Nephron progenitor cell (in vitro differentiated cells): ENCODE data around the gene TSPOAP1.

Experiments used
- DNase-seq: peaks from one replicate; pipeline ENCODE4 v3.0.0; 2021
- H3K27ac Mint-ChIP-seq: 2 replicates; pipeline ENCODE4 v1.8.0; 2021; ENCODE audit warnings: mild to moderate bottlenecking, moderate library complexity, mixed read lengths
- H3K27me3 Mint-ChIP-seq: 2 replicates; pipeline ENCODE4 v1.8.0; 2021; ENCODE audit warnings: mild to moderate bottlenecking, low read depth, mixed read lengths; ENCODE audit not compliant: poor library complexity
- H3K36me3 Mint-ChIP-seq: 2 replicates; pipeline ENCODE4 v1.8.0; 2021; ENCODE audit warnings: low read depth, mixed read lengths
- H3K4me1 Mint-ChIP-seq: 2 replicates; pipeline ENCODE4 v1.8.0; 2021; ENCODE audit warnings: mixed read lengths
- H3K4me3 Mint-ChIP-seq: 2 replicates; pipeline ENCODE4 v1.8.0; 2021; ENCODE audit warnings: mild to moderate bottlenecking, moderate library complexity, mixed read lengths
- H3K9me3 Mint-ChIP-seq: 2 replicates; pipeline ENCODE4 v1.8.0; 2021; ENCODE audit warnings: mild to moderate bottlenecking, moderate library complexity, mixed read lengths
- TF ChIP-seq, protein P1 (sequence below): fragments of 200-600 bp; sonication (generic); IDR thresholded peaks from 2 replicates; pipeline ENCODE4 v1.5.0; 2021; ENCODE audit warnings: antibody characterized with exemption

TSPOAP1 gene

DNA sequence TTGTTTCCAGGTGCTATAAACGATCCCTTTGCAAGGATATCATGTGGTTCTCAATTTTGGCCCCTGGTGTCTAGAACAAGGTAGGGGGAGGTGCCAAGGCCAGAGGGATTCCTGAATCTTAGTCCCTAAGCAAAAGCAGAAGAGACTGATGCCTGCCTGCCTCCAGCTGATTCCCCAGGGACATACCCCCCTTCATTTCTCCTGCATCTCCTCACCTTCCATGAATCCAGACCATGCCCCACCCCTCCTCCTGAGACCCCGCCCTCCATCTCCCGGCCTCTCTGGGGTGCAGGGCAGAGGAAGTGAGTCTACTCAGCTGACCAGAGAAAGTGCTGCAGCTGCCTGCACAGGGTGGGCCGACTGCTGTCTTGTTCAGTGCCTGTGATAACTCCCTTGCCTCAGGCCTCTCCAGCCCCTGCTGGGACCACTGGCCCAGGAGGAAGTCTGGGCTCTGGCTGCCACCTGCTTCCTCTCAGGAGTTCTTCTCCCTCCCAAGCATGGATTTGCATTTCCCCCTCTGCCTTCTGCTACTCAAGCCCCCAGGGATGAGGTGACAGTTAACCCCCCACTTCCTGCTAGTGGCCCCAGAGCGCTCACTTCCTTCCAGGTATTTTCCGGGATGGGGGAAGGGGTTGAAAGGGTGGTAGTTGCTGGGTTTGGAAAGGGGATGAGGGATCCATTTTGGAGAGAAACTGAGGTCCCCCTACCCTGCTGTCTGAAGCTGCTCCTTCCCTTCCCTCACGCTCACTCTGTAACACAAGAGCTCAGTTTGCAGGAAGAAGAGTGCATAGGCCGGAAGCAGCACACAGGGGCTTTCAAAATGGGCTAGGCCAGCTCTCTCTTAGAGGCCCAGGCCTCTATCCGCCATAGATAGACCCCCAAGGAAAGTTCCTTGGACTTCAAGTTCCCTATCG lies 10.5 kb upstream of the TSPOAP1 start:
- Mint-ChIP-seq H3K27ac (peak overlapping the region; percentile 96), H3K27me3 (peaks cover 3% of the 10 kb centered on the region), H3K4me1 (peaks cover 44% of the 10 kb centered on the region), H3K4me3 (peak overlapping the region; percentile 40), H3K9me3 (no peaks in the 10 kb centered on the region), H3K36me3 (peaks cover 5% of the 10 kb centered on the region)
- peak; percentile 56 for DNase-seq
- TF ChIP-seq, protein P1, sequence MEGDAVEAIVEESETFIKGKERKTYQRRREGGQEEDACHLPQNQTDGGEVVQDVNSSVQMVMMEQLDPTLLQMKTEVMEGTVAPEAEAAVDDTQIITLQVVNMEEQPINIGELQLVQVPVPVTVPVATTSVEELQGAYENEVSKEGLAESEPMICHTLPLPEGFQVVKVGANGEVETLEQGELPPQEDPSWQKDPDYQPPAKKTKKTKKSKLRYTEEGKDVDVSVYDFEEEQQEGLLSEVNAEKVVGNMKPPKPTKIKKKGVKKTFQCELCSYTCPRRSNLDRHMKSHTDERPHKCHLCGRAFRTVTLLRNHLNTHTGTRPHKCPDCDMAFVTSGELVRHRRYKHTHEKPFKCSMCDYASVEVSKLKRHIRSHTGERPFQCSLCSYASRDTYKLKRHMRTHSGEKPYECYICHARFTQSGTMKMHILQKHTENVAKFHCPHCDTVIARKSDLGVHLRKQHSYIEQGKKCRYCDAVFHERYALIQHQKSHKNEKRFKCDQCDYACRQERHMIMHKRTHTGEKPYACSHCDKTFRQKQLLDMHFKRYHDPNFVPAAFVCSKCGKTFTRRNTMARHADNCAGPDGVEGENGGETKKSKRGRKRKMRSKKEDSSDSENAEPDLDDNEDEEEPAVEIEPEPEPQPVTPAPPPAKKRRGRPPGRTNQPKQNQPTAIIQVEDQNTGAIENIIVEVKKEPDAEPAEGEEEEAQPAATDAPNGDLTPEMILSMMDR: no peak

DNA sequence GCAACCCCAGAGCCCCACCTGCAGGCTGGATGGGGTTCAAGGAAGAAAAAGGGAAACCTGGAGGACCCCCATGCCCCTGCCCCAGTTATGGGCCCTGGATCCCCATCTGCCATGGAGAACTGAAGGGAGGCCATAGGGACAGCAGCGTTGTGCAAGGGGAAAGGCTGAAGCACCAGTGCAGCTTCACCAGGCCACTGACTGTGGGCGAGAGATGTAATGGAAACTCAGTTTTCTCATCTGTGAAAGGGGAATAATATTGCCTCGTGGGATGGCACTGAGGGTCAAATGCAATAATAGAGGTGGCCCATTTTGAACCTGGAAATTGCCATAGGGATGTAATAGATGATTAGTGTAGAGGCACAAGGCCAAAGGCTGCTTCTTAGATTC lies 9.9 kb upstream of the TSPOAP1 start:
- DNase-seq: no peak
- TF ChIP-seq, protein P1: no peak
- Mint-ChIP-seq H3K27ac (peak overlapping the region; percentile 96), H3K4me3 (no peak overlapping the region), H3K27me3 (peaks cover 3% of the 10 kb centered on the region), H3K9me3 (no peaks in the 10 kb centered on the region), H3K36me3 (peaks cover 2% of the 10 kb centered on the region), H3K4me1 (peaks cover 44% of the 10 kb centered on the region)

DNA sequence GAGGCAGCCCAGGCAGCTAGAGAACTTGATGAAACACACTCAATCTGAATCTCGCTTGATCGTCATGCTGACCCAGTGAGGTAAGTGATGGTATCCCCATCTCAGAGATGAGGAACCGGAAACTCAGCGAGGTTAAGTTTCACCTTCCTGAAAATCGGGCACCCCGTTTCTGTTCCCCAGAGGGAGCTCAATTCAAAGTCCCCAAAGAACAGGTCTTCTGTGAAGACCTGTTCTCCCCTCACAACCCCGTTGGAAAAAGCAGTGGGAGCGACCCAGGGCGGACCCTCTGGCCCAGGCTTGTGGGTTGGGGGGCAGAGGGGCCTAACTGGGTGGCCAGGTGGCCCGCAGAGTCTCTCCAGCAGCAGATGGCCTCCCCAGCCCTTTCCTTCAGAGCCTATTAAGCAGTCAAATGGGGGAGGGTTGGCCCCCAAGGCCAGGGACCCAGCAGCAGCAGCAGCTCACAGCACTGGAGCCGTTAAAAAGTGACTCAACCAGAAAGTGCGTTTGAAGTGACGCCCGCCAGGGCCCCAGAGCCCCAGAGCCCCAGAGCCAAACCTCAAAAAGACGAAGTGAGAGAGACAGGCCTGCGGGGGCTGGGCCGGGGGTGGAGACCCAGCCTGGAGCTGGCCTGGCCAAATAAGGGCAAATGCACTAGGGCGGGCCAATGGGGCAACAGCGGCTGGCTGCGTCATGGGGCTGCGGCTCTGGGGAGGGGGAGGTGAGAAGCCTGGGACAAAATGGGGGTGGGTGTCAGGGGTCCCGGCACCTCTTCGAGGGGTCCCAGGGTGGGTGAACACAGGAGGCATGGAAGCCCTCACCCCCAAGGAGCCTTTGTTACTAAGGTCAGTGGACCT lies 9.2 kb upstream of the TSPOAP1 start:
- DNase-seq: peak; percentile 68
- Mint-ChIP-seq H3K36me3 (no peaks in the 10 kb centered on the region), H3K27ac (peak overlapping the region; percentile 96), H3K9me3 (no peaks in the 10 kb centered on the region), H3K27me3 (peaks cover 2% of the 10 kb centered on the region), H3K4me1 (peaks cover 47% of the 10 kb centered on the region), H3K4me3 (peak overlapping the region; percentile 20)
- TF ChIP-seq, protein P1: no peak

DNA sequence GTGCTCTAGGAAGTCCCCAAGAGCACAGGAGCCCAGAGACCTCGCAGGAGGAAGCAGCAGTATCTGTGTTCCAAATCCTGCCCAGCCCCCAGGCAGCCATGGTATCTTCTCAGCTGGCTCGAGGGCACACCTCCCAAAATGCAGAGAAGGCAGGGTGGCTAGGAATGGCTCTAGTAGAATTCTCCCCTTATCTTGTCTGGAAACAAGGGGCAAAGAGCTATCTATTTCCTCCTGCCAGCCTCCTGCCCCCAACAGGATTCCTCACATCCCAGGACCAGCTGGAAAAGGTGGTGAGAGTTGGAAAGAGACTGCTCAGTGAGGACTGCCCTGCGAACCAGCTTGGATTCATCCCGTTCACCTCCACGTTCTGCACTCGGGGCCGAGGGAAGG lies 8.6 kb upstream of the TSPOAP1 start:
- TF ChIP-seq, protein P1: no peak
- H3K27me3 Mint-ChIP-seq: no peaks in the 10 kb centered on the region
- DNase-seq: no peak
- peak overlapping the region; percentile 20 for H3K4me3 Mint-ChIP-seq
- H3K27ac Mint-ChIP-seq: peak overlapping the region; percentile 96
- no peaks in the 10 kb centered on the region for H3K36me3 Mint-ChIP-seq
- peaks cover 49% of the 10 kb centered on the region for H3K4me1 Mint-ChIP-seq
- no peaks in the 10 kb centered on the region for H3K9me3 Mint-ChIP-seq

DNA sequence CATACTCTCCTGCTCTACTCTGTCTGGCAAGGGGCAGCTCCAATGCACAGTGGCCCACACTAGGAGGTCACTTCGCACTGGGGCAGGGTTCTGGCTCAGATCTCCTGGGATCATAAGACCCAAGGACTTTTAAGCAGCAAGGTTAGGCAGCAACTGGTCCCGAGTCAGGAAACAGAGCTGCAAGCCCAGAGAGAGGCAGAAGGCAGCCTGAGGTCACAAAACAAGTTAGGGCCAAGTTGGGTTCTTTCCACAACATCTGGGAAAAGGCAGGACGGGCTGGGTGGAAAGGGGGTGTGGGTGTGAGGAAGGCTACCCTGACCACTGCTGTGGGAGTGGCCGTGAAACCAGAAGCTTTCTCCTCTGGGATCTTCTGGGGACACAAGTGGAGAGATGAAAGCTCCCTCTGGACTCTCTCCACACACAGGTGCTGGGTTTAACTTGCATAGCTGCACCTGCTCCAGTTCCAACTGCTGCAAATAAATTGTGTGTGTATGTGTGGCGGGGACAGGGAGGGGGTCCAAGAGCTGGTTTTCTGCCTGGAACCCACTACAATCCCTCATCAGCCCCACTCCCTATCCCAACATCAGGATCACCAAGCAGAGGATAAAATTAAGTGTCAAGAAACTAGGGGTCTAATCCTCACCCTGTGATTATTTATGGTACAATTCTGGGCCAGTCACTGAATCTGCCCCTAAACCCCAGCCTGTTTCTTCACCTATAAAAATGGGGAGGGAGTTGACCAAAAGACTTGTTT lies 8.0 kb upstream of the TSPOAP1 start:
- H3K9me3 Mint-ChIP-seq: no peaks in the 10 kb centered on the region
- no peak for DNase-seq
- no peak overlapping the region for H3K4me3 Mint-ChIP-seq
- H3K27ac Mint-ChIP-seq: peak overlapping the region; percentile 96
- TF ChIP-seq, protein P1: no peak
- H3K27me3 Mint-ChIP-seq: no peaks in the 10 kb centered on the region
- H3K36me3 Mint-ChIP-seq: no peaks in the 10 kb centered on the region
- peaks cover 55% of the 10 kb centered on the region for H3K4me1 Mint-ChIP-seq
